ENCODE data around the gene CERS4.
"Not testable (repeated sequence)": the region's sequence is repeated elsewhere in the genome, so short reads cannot be mapped to it uniquely, and the experiment has no call there.

DNA sequence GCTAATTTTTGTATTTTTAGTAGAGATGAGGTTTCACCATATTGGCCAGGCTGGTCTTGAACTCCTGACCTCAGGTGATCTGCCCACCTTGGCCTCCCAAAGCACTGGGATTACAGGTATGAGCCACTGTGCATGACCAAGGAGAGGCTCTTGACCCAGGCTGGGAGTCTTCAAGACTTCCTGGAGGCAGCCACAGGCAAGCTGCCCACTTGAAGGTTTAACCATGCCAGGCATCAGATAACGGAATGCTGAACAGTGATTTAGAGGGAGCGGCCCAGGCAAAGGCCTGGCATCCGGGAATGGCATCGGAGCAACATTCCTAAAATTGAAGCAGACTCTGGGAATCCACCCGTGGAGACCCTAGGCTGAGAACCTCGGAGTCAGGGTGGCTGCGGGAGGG is 9.0 kb downstream of the CERS4 start:
- TF ChIP-seq, protein P1, sequence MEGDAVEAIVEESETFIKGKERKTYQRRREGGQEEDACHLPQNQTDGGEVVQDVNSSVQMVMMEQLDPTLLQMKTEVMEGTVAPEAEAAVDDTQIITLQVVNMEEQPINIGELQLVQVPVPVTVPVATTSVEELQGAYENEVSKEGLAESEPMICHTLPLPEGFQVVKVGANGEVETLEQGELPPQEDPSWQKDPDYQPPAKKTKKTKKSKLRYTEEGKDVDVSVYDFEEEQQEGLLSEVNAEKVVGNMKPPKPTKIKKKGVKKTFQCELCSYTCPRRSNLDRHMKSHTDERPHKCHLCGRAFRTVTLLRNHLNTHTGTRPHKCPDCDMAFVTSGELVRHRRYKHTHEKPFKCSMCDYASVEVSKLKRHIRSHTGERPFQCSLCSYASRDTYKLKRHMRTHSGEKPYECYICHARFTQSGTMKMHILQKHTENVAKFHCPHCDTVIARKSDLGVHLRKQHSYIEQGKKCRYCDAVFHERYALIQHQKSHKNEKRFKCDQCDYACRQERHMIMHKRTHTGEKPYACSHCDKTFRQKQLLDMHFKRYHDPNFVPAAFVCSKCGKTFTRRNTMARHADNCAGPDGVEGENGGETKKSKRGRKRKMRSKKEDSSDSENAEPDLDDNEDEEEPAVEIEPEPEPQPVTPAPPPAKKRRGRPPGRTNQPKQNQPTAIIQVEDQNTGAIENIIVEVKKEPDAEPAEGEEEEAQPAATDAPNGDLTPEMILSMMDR (IDR thresholded peaks at IDR 0.05; ENCODE audit: low read depth, low read length, poor library complexity, severe bottlenecking): not testable (repeated sequence)
- not testable (repeated sequence) for TF ChIP-seq EZH2phosphoT487 (IDR thresholded peaks at IDR 0.05; ENCODE audit: borderline replicate concordance, low read length)

All from DOHH2 (cell line).